IMR-90 (cell line): ENCODE measurements around the gene FBLN1. TPM values are rescaled to one million over a fixed set of nuclear protein-coding genes. Genes with fewer than 3 reads are reported as not detected.

Source experiments
- ATAC-seq: fragments of 200-7000 bp; cut with Tn5 transposase; 2 replicates; pipeline ENCODE4 v1.9.1; 2020; ENCODE audit warnings: low read depth, mild to moderate bottlenecking, moderate library complexity
- BruUV-seq: library from RNA; stranded (reverse); fragments of 400-500 nt; replicated peaks from 2 replicates; lab custom pipeline; 2021; lab: Mats Ljungman, UMichigan
- CTCF ChIA-PET: fragments of 300-600 bp; formaldehyde crosslinking; extraction: SDS; loops from one replicate; lab custom pipeline; 2021; ENCODE audit warnings: antibody characterized with exemption; lab: Yijun Ruan, JAX
- POLR2A ChIA-PET: fragments of 300-600 bp; sonication (Branson Sonifier 250); formaldehyde crosslinking; loops from one replicate; lab custom pipeline; 2022; ENCODE audit warnings: antibody characterized with exemption; ENCODE audit not compliant: unreplicated experiment; lab: Charles Lee
- DNase-seq: peaks from one replicate; pipeline ENCODE4 v3.0.0; 2013
- H2AFZ ChIP-seq: replicated peaks from 2 replicates; pipeline ENCODE3; 2013; ENCODE audit warnings: low read length, mild to moderate bottlenecking; ENCODE audit not compliant: poor library complexity
- H2AK5ac ChIP-seq: 2 replicates; pipeline ENCODE4 v1.6.1; 2013; ENCODE audit warnings: low read depth, low read length, inconsistent platforms
- H2AK9ac ChIP-seq: replicated peaks from 2 replicates; pipeline ENCODE3; 2013; ENCODE audit warnings: mild to moderate bottlenecking, low read depth, low read length, moderate library complexity; ENCODE audit not compliant: poor library complexity
- H2BK120ac ChIP-seq: 2 replicates; pipeline ENCODE4 v1.6.1; 2013; ENCODE audit warnings: low read depth, low read length, inconsistent platforms
- H2BK15ac ChIP-seq: 3 replicates; pipeline ENCODE4 v1.6.1; 2013; ENCODE audit warnings: low read depth, low read length, inconsistent platforms
- H2BK20ac ChIP-seq: 2 replicates; pipeline ENCODE4 v1.6.1; 2013; ENCODE audit warnings: low read depth, mild to moderate bottlenecking, inconsistent platforms, low read length, moderate library complexity
- H2BK5ac ChIP-seq: 2 replicates; pipeline ENCODE4 v1.6.1; 2013; ENCODE audit warnings: mild to moderate bottlenecking, low read depth, low read length, inconsistent platforms; ENCODE audit not compliant: poor library complexity, severe bottlenecking
- H3K14ac ChIP-seq: replicated peaks from 2 replicates; pipeline ENCODE4 v1.6.1; 2013; ENCODE audit warnings: low read depth, low read length, inconsistent platforms
- H3K18ac ChIP-seq: 2 replicates; pipeline ENCODE4 v1.6.1; 2013; ENCODE audit warnings: low read depth, low read length, control low read depth
- H3K23ac ChIP-seq: 2 replicates; pipeline ENCODE4 v1.6.1; 2013; ENCODE audit warnings: low read depth, low read length, inconsistent platforms
- H3K27ac ChIP-seq: 2 replicates; pipeline ENCODE4 v1.5.1; 2013; ENCODE audit warnings: mild to moderate bottlenecking, control low read depth, low read length; ENCODE audit not compliant: insufficient read depth
- H3K27me3 ChIP-seq: 2 replicates; pipeline ENCODE4 v1.6.1; 2013; ENCODE audit warnings: low read length; ENCODE audit not compliant: control insufficient read depth, insufficient read depth
- H3K36me3 ChIP-seq: 2 replicates; pipeline ENCODE4 v1.6.1; 2013; ENCODE audit warnings: low read length, mixed read lengths; ENCODE audit not compliant: control insufficient read depth, insufficient read depth
- H3K4ac ChIP-seq: 2 replicates; pipeline ENCODE4 v1.6.1; 2013; ENCODE audit warnings: low read depth, low read length, inconsistent platforms
- H3K4me1 ChIP-seq: 2 replicates; pipeline ENCODE4 v1.6.1; 2013; ENCODE audit warnings: low read length, mixed read lengths; ENCODE audit not compliant: control insufficient read depth, insufficient read depth
- H3K4me2 ChIP-seq: 2 replicates; pipeline ENCODE4 v1.6.1; 2013; ENCODE audit warnings: low read depth, mild to moderate bottlenecking, control low read depth, low read length, moderate library complexity
- H3K4me3 ChIP-seq: 2 replicates; pipeline ENCODE4 v1.5.1; 2013; ENCODE audit warnings: low read depth, mild to moderate bottlenecking, control low read depth, low read length, moderate library complexity; ENCODE audit not compliant: insufficient read depth
- H3K56ac ChIP-seq: 2 replicates; pipeline ENCODE4 v1.6.1; 2013; ENCODE audit warnings: low read length, inconsistent platforms; ENCODE audit not compliant: insufficient read depth; ENCODE audit errors: extremely low read depth
- H3K79me1 ChIP-seq, 2 experiments: 2 replicates each; pipeline ENCODE4 v1.6.1; 2013; ENCODE audit warnings: low read length in 2 of 2, inconsistent platforms in 1 of 2, low read depth in 1 of 2
- H3K9ac ChIP-seq: 2 replicates; pipeline ENCODE4 v1.6.1; 2013; ENCODE audit warnings: low read depth, low read length, control low read depth
- H3K9me1 ChIP-seq: 2 replicates; pipeline ENCODE4 v1.6.1; 2013; ENCODE audit warnings: low read length, inconsistent platforms; ENCODE audit not compliant: insufficient read depth
- H3K9me3 ChIP-seq: 2 replicates; pipeline ENCODE4 v1.6.1; 2013; ENCODE audit warnings: low read length; ENCODE audit not compliant: control insufficient read depth, insufficient read depth
- H4K20me1 ChIP-seq: 2 replicates; pipeline ENCODE4 v1.6.1; 2013; ENCODE audit warnings: low read length, inconsistent platforms; ENCODE audit not compliant: insufficient read depth
- H4K5ac ChIP-seq: 2 replicates; pipeline ENCODE4 v1.6.1; 2013; ENCODE audit warnings: mild to moderate bottlenecking, low read depth, low read length, control low read depth
- H4K8ac ChIP-seq, 2 experiments: 2 replicates each; pipeline ENCODE4 v1.6.1; 2013; ENCODE audit warnings: low read depth in 2 of 2, low read length in 2 of 2, control low read depth in 1 of 2, inconsistent platforms in 1 of 2
- H4K91ac ChIP-seq: 2 replicates; pipeline ENCODE4 v1.6.1; 2013; ENCODE audit warnings: low read depth, low read length, inconsistent platforms; ENCODE audit not compliant: insufficient read depth
- CHD1 ChIP-seq: IDR thresholded peaks from 2 replicates; pipeline ENCODE4 v1.6.1; 2012; ENCODE audit warnings: low read depth, low read length, improper control_type of control experiment
- WGBS, 2 experiments: methylation state at CpG; one replicate each; pipeline versions ENCODE4 v1.1.5 to v1.1.7; 2013; ENCODE audit warnings: missing lambda C conversion rate in 2 of 2; ENCODE audit not compliant: insufficient read length in 1 of 2; ENCODE audit errors: extremely low coverage in 2 of 2; 5-methylcytosine and 5-hydroxymethylcytosine counted together
- dilution Hi-C: fragments of 300-500 bp; cut with HindIII; formaldehyde crosslinking; loops from one replicate; pipeline ENCODE4 v1.14.3; 2018; ENCODE audit warnings: low sequenced_read_pairs; ENCODE audit not compliant: unreplicated experiment
- in situ Hi-C: fragments of 300-500 bp; cut with MboI; formaldehyde crosslinking; loops from 3 replicates; pipeline ENCODE4 v1.14.3; 2019; ENCODE audit warnings: low sequenced_read_pairs, inconsistent platforms, mixed read lengths
- intact Hi-C: fragments of 100-400 bp; cut with micrococcal nuclease; formaldehyde crosslinking; loops from 2 replicates; pipeline ENCODE4 v1.10.0; 2022
- polyA plus RNA-seq, 3 experiments: library from polyadenylated mRNA; depleted of rRNA; stranded (reverse); fragments of >200 nt; gene quantifications; 2 replicates each; pipeline ENCODE4 v1.2.3, GENCODE V29; 2012; ENCODE audit warnings: low replicate concordance in 1 of 3
- total RNA-seq: library from RNA; depleted of rRNA; stranded (reverse); fragments of >200 nt; gene quantifications from 2 replicates; pipeline ENCODE4 v1.2.3, GENCODE V29; 2012

Gene FBLN1
- total and polyA plus RNA-seq, 2 of the 4 experiments (the other 2 are of a cell fraction) = 11.3 to 87.9 TPM

DNA sequence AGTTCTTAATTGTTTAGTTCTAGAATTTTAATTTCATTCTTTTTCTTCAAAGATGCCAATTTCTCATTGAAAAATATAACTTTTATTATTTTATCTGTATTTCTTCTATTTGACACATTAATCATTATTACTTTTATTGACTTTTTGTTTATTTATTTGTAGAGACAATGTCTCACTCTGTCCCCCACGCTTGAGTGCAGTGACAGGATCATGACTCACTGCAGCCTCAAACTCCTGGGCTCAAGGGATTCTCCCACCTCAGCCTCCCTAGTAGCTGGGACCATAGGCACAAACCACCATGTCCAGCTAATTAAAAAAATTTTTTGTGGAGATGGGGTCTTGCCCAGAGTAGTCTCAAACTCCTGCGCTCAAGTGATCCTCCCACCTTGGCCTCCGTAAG lies 30.3 kb upstream of the FBLN1 start:
- intact Hi-C loops = no loop called here
- no CpG with 5 or more reads among the region's 3 CpGs for WGBS, 2 experiments

More for the DNA sequence above, 30.3 kb upstream of the FBLN1 start:
- no peak overlapping the region for H3K4ac ChIP-seq
- no peak overlapping the region for H2AK5ac ChIP-seq
- no peak overlapping the region; the same call in 2 of the 3 replicates for H2BK15ac ChIP-seq
- peaks cover 5% of the 10 kb centered on the region; the same call in 1 of the 2 replicates for H3K9me3 ChIP-seq
- no peak overlapping the region for H2AK9ac ChIP-seq
- no peaks in the 10 kb centered on the region for H4K20me1 ChIP-seq
- no peaks in the 10 kb centered on the region for H3K36me3 ChIP-seq
- ChIA-PET POLR2A (no interaction called here), CTCF (no interaction called here)
- in situ Hi-C loops (no loop called here), dilution Hi-C loops (no loop called here)
- H2BK20ac ChIP-seq = no peak overlapping the region
- H4K5ac ChIP-seq = no peak overlapping the region
- peaks cover 8% of the 10 kb centered on the region for H3K9me1 ChIP-seq
- no peak overlapping the region for H4K91ac ChIP-seq
- no peak overlapping the region for H3K56ac ChIP-seq
- H3K9ac ChIP-seq = no peak overlapping the region
- H3K4me3 ChIP-seq = no peak overlapping the region
- H3K27me3 ChIP-seq = no peaks in the 10 kb centered on the region
- peak overlapping the region; percentile 26; the same call in 1 of the 2 replicates for H2BK120ac ChIP-seq
- DNase-seq (no peak), ATAC-seq (no peak)
- no peak overlapping the region for H3K18ac ChIP-seq
- no peak overlapping the region for H3K27ac ChIP-seq
- H2BK5ac ChIP-seq = no peak overlapping the region
- no TSS peak for BruUV-seq
- H2AFZ ChIP-seq = no peak overlapping the region
- H3K23ac ChIP-seq = no peak overlapping the region
- TF ChIP-seq CHD1 = no peak
- no peaks in the 10 kb centered on the region for H3K79me1 ChIP-seq
- H3K4me1 ChIP-seq = peaks cover 31% of the 10 kb centered on the region
- H3K14ac ChIP-seq = no peak overlapping the region
- H4K8ac ChIP-seq = no peak overlapping the region
- no peak overlapping the region for H3K4me2 ChIP-seq
